Heart left ventricle (tissue), 13 donors: ENCODE data around the gene PIK3R1.

Source experiments
- CTCF ChIP-seq, 12 donors: fragments of 200-600 bp; sonication (generic) in 4 of 12; IDR thresholded peaks; one replicate each; pipeline versions ENCODE4 v1.5.0 to v1.8.0; 2018 to 2022; ENCODE audit warnings: antibody characterized with exemption in 12 of 12, mild to moderate bottlenecking in 5 of 12
- POLR2A ChIP-seq, 2 donors: fragments of 450-650 bp; IDR thresholded peaks; one replicate each; pipeline ENCODE4 v1.6.1; 2017; ENCODE audit warnings: antibody characterized with exemption in 2 of 2, mild to moderate bottlenecking in 2 of 2, moderate library complexity in 2 of 2
- donor health status: ischemic (EF 13 %, LVEDD 7.1; RV severe dilation, severe dysfunction).
- donor health status: DM: no; HTN: yes; CAD: no.
- donor health status: DM: no; HTN: no; CAD: no.
- donor health status: ischemic (EF 25% LVEDD 6.9; RV normal size, moderate dysfunction).
- donor health status: ischemic (EF 25% LVEDD 5.7; RV mildly dilated, moderate dysfunction).
- donor health status: ischemic (EF 35%, LVEDD 5.7; RV mildly dilated, moderate dysfunction).
- donor health status: nonischemic (EF 11% LVEDD 7.7; RV severe dilation, severe dysfunction).
- donor health status: DM: yes; HTN: yes; CAD: no.
- donor health status: PGD.
- donor health status: ischemic (EF 29% LVEDD 5.4; RV normal size, mild dysfunction).
- donor health status: nonischemic (EF 23%, LVEDD 6.1; RV moderate dilation, normal function).

- TF ChIP-seq CTCF (IDR thresholded peaks at IDR 0.05) (no peak), POLR2A (IDR thresholded peaks at IDR 0.05) (no peak)
Measured at GRCh38 chr5:68337235-68337634, 121.7 kb downstream of the PIK3R1 start.
